Glutamatergic neuron (in vitro differentiated cells): ENCODE results near the gene ELAC1. TPM values are rescaled to one million over a fixed set of nuclear protein-coding genes. Genes with fewer than 3 reads are reported as not detected.
A peak's percentile ranks its signal among the peaks of the same experiment; 100 is the strongest.

Source experiments
- DNase-seq: peaks from one replicate; pipeline ENCODE4 v3.0.0; 2022
- H3K27ac Mint-ChIP-seq: one replicate; pipeline ENCODE4 v1.8.0; 2020; ENCODE audit warnings: mild to moderate bottlenecking, mixed read lengths, inconsistent platforms; ENCODE audit not compliant: unreplicated experiment
- H3K27me3 Mint-ChIP-seq: one replicate; pipeline ENCODE4 v1.8.0; 2020; ENCODE audit warnings: mild to moderate bottlenecking, moderate library complexity, mixed read lengths, inconsistent platforms; ENCODE audit not compliant: unreplicated experiment
- H3K36me3 Mint-ChIP-seq: one replicate; pipeline ENCODE4 v1.8.0; 2020; ENCODE audit warnings: mild to moderate bottlenecking, mixed read lengths, inconsistent platforms; ENCODE audit not compliant: unreplicated experiment
- H3K4me1 Mint-ChIP-seq: one replicate; pipeline ENCODE4 v1.8.0; 2020; ENCODE audit warnings: mild to moderate bottlenecking, low read depth, mixed read lengths, inconsistent platforms; ENCODE audit not compliant: unreplicated experiment
- H3K4me3 Mint-ChIP-seq: one replicate; pipeline ENCODE4 v1.8.0; 2020; ENCODE audit warnings: mild to moderate bottlenecking, mixed read lengths, inconsistent platforms; ENCODE audit not compliant: unreplicated experiment
- H3K9me3 Mint-ChIP-seq: one replicate; pipeline ENCODE4 v1.8.0; 2020; ENCODE audit warnings: mild to moderate bottlenecking, moderate library complexity, mixed read lengths, inconsistent platforms; ENCODE audit not compliant: unreplicated experiment
- CTCF ChIP-seq: fragments of 200-600 bp; sonication (generic); IDR thresholded peaks from one replicate; pipeline ENCODE4 v1.5.0; 2021; ENCODE audit not compliant: partially characterized antibody, unreplicated experiment
- total RNA-seq: library from RNA; stranded (reverse); fragmentation: NEBNext Ultra II Directional; extraction: Animal tissue kit (Norgen Biotek cat#: 25700); gene quantifications from one replicate; pipeline ENCODE4 v1.2.1, GENCODE V29; 2021; ENCODE audit not compliant: unreplicated experiment

Gene ELAC1
- total RNA-seq, 1 donor from 2014 or later = 9.2 TPM

GRCh38 chr18:50982086-50982801 is 14.4 kb downstream of the ELAC1 start:
- H3K4me3 Mint-ChIP-seq = no peak overlapping the region
- peaks cover 4% of the 10 kb centered on the region for H3K4me1 Mint-ChIP-seq
- H3K27me3 Mint-ChIP-seq = peaks cover 2% of the 10 kb centered on the region
- H3K36me3 Mint-ChIP-seq = peaks cover 17% of the 10 kb centered on the region
- peaks cover 2% of the 10 kb centered on the region for H3K9me3 Mint-ChIP-seq
- no peak overlapping the region for H3K27ac Mint-ChIP-seq
- DNase-seq = no peak
- no peak for TF ChIP-seq CTCF

DNA sequence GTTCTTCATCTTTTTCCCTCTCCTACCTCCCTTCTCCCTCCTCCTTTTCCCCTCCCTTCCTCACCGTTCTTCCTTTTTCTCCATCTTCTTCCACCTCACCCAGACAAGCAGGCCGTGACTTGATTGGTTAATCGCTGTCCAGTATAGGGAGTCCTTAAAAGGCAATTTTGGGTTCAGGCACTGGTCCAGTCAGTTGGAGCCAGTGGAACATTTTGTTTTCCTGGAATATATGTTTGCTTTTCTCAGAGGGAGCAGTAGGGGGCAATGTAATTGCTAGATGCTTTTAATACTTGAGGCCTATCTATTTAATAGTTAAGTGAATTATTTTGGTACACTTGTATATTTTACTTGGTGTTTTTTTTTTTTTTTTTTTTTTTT is 15.0 kb downstream of the ELAC1 start:
- Mint-ChIP-seq H3K4me1 (peaks cover 4% of the 10 kb centered on the region), H3K27me3 (peaks cover 2% of the 10 kb centered on the region), H3K36me3 (peaks cover 11% of the 10 kb centered on the region), H3K9me3 (peaks cover 2% of the 10 kb centered on the region), H3K27ac (no peak overlapping the region), H3K4me3 (no peak overlapping the region)
- DNase-seq = no peak
- no peak for TF ChIP-seq CTCF

GRCh38 chr18:50986360-50987087 is 18.7 kb downstream of the ELAC1 start:
- Mint-ChIP-seq H3K27me3 (peaks cover 2% of the 10 kb centered on the region), H3K36me3 (no peaks in the 10 kb centered on the region), H3K4me3 (no peak overlapping the region), H3K27ac (peak overlapping the region; percentile 18), H3K4me1 (peaks cover 6% of the 10 kb centered on the region), H3K9me3 (no peaks in the 10 kb centered on the region)
- no peak for DNase-seq
- no peak for TF ChIP-seq CTCF

DNA sequence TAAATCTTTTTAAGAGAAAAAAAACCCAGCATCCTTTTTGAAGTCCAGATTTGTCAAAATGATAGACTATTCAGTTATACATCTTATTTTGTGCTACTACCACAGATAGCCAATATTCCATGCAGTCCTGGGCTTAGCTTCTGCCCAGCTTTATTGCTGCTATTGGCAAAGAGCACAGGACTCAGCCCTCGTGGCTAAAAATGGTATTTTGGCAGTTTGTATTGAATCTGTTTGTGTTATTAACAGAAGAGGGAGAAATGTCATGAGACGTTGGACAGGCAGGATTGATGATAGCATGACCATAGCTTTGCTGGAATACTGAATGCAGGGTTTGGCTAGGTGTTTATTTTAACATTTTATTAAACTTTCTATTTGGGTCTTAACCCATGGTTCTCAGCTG is 19.4 kb downstream of the ELAC1 start:
- no peaks in the 10 kb centered on the region for H3K9me3 Mint-ChIP-seq
- no peaks in the 10 kb centered on the region for H3K36me3 Mint-ChIP-seq
- no peak overlapping the region for H3K27ac Mint-ChIP-seq
- H3K4me1 Mint-ChIP-seq = peaks cover 12% of the 10 kb centered on the region
- no peak for TF ChIP-seq CTCF
- H3K4me3 Mint-ChIP-seq = no peak overlapping the region
- DNase-seq = no peak
- H3K27me3 Mint-ChIP-seq = peaks cover 2% of the 10 kb centered on the region

GRCh38 chr18:50989711-50990110 is 21.9 kb downstream of the ELAC1 start:
- no peaks in the 10 kb centered on the region for H3K27me3 Mint-ChIP-seq
- no peak overlapping the region for H3K27ac Mint-ChIP-seq
- H3K4me1 Mint-ChIP-seq = peaks cover 17% of the 10 kb centered on the region
- no peak for TF ChIP-seq CTCF
- no peak for DNase-seq
- H3K4me3 Mint-ChIP-seq = no peak overlapping the region
- no peaks in the 10 kb centered on the region for H3K36me3 Mint-ChIP-seq
- no peaks in the 10 kb centered on the region for H3K9me3 Mint-ChIP-seq
